K562 (cell line): ENCODE results near the gene THAP12. TPM values are rescaled to one million over a fixed set of nuclear protein-coding genes. Genes with fewer than 3 reads are reported as not detected.

Experiments
- ATAC-seq: fragments of 200-7000 bp; cut with Tn5 transposase; 3 replicates; pipeline ENCODE4 v1.9.1; 2020; ENCODE audit warnings: moderate library complexity
- BruUV-seq: library from RNA; stranded (reverse); fragments of 400-500 nt; replicated peaks from 2 replicates; lab custom pipeline; 2021; lab: Mats Ljungman, UMichigan
- CTCF ChIA-PET: fragments of 300-600 bp; formaldehyde crosslinking; extraction: SDS; loops from one replicate; lab custom pipeline; 2021; ENCODE audit warnings: low intra/inter-chr PET ratio; lab: Yijun Ruan, JAX
- POLR2A ChIA-PET: fragments of 300-600, 350-650 bp; sonication (Branson Sonifier 250); formaldehyde crosslinking; extraction: SDS; loops from one replicate; lab custom pipeline; 2021; ENCODE audit warnings: antibody characterized with exemption, inconsistent platforms; lab: Yijun Ruan, JAX
- DNase-seq, 4 experiments: peaks; one replicate each; pipeline versions ENCODE4 v3.0.0 to v3.0.0-alpha.2; 2011 to 2018; ENCODE audit warnings: low spot score in 3 of 4, mixed read lengths in 3 of 4; ENCODE audit errors: extremely low read depth in 1 of 4
- FAIRE-seq: peaks from 2 replicates; lab custom pipeline; 2011; peaks lifted over from hg19 to GRCh38; lab: Jason Lieb, UNC
- H2AFZ ChIP-seq: 2 replicates; pipeline ENCODE4 v1.6.0; 2011; ENCODE audit warnings: low read depth, low read length, control low read depth, inconsistent platforms
- H3K27ac ChIP-seq: fragments of 200-600 bp; 3 replicates; pipeline ENCODE4 v1.8.0; 2011; ENCODE audit warnings: low read depth, mild to moderate bottlenecking, control low read depth, inconsistent platforms, low read length, moderate library complexity, mixed read lengths; ENCODE audit errors: extremely low read depth
- H3K27me3 ChIP-seq, 2 experiments: fragments of 300-600 bp in 1 of 2; 2 replicates in 1 of 2; 3 replicates in 1 of 2; pipeline versions ENCODE4 v1.6.0 to v1.8.0; 2011; ENCODE audit warnings: inconsistent platforms in 2 of 2, low read length in 2 of 2, mild to moderate bottlenecking in 1 of 2, mixed read lengths in 1 of 2, moderate library complexity in 1 of 2; ENCODE audit not compliant: control insufficient read depth in 2 of 2, insufficient read depth in 2 of 2
- H3K36me3 ChIP-seq: fragments of 300-600 bp; 3 replicates; pipeline ENCODE4 v1.8.0; 2011; ENCODE audit warnings: mild to moderate bottlenecking, low read length, inconsistent platforms; ENCODE audit not compliant: control insufficient read depth, insufficient read depth
- H3K4me1 ChIP-seq, 2 experiments: fragments of 200-600 bp in 1 of 2; replicated peaks in 1 of 2; 2 replicates in 1 of 2; 3 replicates in 1 of 2; pipeline versions ENCODE4 v1.5.1 to v1.8.0; 2011; ENCODE audit warnings: inconsistent platforms in 2 of 2, low read length in 2 of 2, mild to moderate bottlenecking in 1 of 2, mixed read lengths in 1 of 2, moderate library complexity in 1 of 2; ENCODE audit not compliant: control insufficient read depth in 2 of 2, insufficient read depth in 2 of 2
- H3K4me2 ChIP-seq: 2 replicates; pipeline ENCODE4 v1.6.1; 2011; ENCODE audit warnings: low read length, control low read depth, inconsistent platforms, mixed read lengths; ENCODE audit not compliant: insufficient read depth
- H3K4me3 ChIP-seq: fragments of 200-600 bp; sonication (generic), shearing (Covaris generic); 2 replicates; pipeline ENCODE4 v1.5.1; 2016; ENCODE audit warnings: control low read depth, inconsistent platforms
- H3K79me2 ChIP-seq: fragments of 200-600 bp; 3 replicates; pipeline ENCODE4 v1.8.0; 2011; ENCODE audit warnings: low read length, inconsistent platforms; ENCODE audit not compliant: control insufficient read depth, insufficient read depth
- H3K9ac ChIP-seq, 2 experiments: 2 replicates each; pipeline versions ENCODE4 v1.6.0 to v1.6.1; 2011; ENCODE audit warnings: low read depth in 2 of 2, low read length in 2 of 2, control low read depth in 1 of 2, inconsistent platforms in 1 of 2, mild to moderate bottlenecking in 1 of 2, mixed read lengths in 1 of 2; ENCODE audit not compliant: insufficient read depth in 1 of 2
- H3K9me1 ChIP-seq: one replicate; pipeline ENCODE4 v1.6.0; 2011; ENCODE audit warnings: inconsistent platforms, mild to moderate bottlenecking, low read length, moderate library complexity; ENCODE audit not compliant: control insufficient read depth, insufficient read depth
- H3K9me3 ChIP-seq: replicated peaks from 2 replicates; pipeline ENCODE4 v1.5.1; 2011; ENCODE audit warnings: low read depth, low read length, inconsistent platforms; ENCODE audit not compliant: control insufficient read depth, insufficient read depth
- H4K20me1 ChIP-seq: replicated peaks from 2 replicates; pipeline ENCODE4 v1.6.1; 2011; ENCODE audit warnings: low read length, inconsistent platforms, mixed read lengths; ENCODE audit not compliant: control insufficient read depth, insufficient read depth
- COPS2 ChIP-seq: fragments of 450-650 bp; conservative IDR thresholded peaks from 2 replicates; pipeline ENCODE4 v1.6.1; 2016; ENCODE audit warnings: mild to moderate bottlenecking, moderate library complexity
- E2F6 ChIP-seq, 2 experiments: IDR thresholded peaks; 2 replicates each; pipeline ENCODE4 v1.6.1; 2011; ENCODE audit warnings: borderline replicate concordance in 1 of 2, control low read depth in 1 of 2, low read depth in 1 of 2, low read length in 1 of 2, mild to moderate bottlenecking in 1 of 2, mixed read lengths in 1 of 2, moderate library complexity in 1 of 2; ENCODE audit not compliant: insufficient read depth in 1 of 2, insufficient read length in 1 of 2, poor library complexity in 1 of 2, severe bottlenecking in 1 of 2; ENCODE audit errors: extremely low read depth in 1 of 2
- KAT2B ChIP-seq: IDR thresholded peaks from one replicate; pipeline ENCODE4 v1.6.1; 2012; ENCODE audit warnings: low read depth, mild to moderate bottlenecking, control low read depth, inconsistent platforms, low read length, moderate library complexity
- ZFP36 ChIP-seq: fragments of 150-350 bp; IDR thresholded peaks from 2 replicates; pipeline ENCODE4 v1.6.1; 2018; ENCODE audit warnings: low read length, low read depth; ENCODE audit not compliant: partially characterized antibody
- WGBS: fragments of 100-300 bp; shearing (Covaris generic); methylation state at CpG from one replicate; pipeline ENCODE4 v1.1.6; 2016; ENCODE audit warnings: low coverage, mixed read lengths; ENCODE audit not compliant: insufficient coverage; ENCODE audit errors: missing lambda C conversion rate; 5-methylcytosine and 5-hydroxymethylcytosine counted together
- in situ Hi-C: fragments of 300-500 bp; cut with MboI; formaldehyde crosslinking; loops from 4 replicates; pipeline ENCODE4 v1.15.0; 2018; ENCODE audit warnings: inconsistent platforms, mixed read lengths
- intact Hi-C: fragments of 100-400 bp; cut with micrococcal nuclease; formaldehyde crosslinking; loops from 2 replicates; pipeline ENCODE4 v1.14.2; 2022
- polyA plus RNA-seq, 8 experiments: library from polyadenylated mRNA; depleted of rRNA in 4 of 8; stranded (reverse) in 5 of 8; unstranded in 3 of 8; fragments of >200 nt; fragmentation: Nextera tagmentation in 2 of 8; fragmentation: Illumina TruSeq in 1 of 8; extraction: Ambion mirVana in 2 of 8; extraction: Trizol in 1 of 8; gene quantifications; 2 replicates each; pipeline versions ENCODE4 v1.2.1 to v1.2.3, GENCODE V29; 2011 to 2014; ENCODE audit warnings: inconsistent platforms in 1 of 8, missing spikeins in 1 of 8
- total RNA-seq, 7 experiments: library from RNA; depleted of rRNA in 6 of 7; stranded (reverse); fragments of >200 nt in 6 of 7; fragmentation: Illumina TruSeq in 2 of 7; extraction: Trizol in 2 of 7; gene quantifications; 2 replicates each; pipeline versions ENCODE4 v1.2.1 to v1.2.3, GENCODE V29; 2011 to 2021; ENCODE audit warnings: low replicate concordance in 1 of 7

Gene THAP12
- total and polyA plus RNA-seq, 9 of the 15 experiments (the other 6 are each of a cell fraction or from before 2014, with no cell fraction given), result 28.1 to 103 (median 57.8) TPM

DNA sequence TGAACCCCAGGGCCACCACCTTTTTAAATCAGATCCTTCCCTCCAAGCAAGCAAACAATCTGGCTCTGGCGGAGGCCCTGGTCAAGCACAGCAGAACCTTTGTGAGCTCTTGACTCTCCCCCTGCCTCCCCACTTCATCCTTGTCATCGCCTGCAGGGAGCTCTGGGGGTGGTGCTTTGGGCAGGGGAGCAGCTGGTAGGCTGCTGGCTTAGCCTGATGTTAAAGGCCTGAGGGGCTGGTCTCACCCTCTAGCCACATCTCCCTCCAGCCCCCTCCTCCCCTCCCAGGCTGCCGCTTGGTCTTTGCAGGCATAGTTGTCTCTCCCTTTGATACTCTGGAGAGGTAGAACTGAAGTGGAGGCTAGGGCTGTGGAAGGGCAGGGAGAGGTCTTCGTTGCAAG lies 50.9 kb downstream of the THAP12 start:
- H3K79me2 ChIP-seq, result no peaks in the 10 kb centered on the region
- H3K27me3 ChIP-seq, result peaks cover 0 to 21% of the 10 kb centered on the region in 2 experiments; a peak in 2 of 5 replicates
- intact Hi-C loops, result loop anchor here (10.0 kb wide), 1 partner anchor 345 kb away; the partner anchor contains the start of gene LRRC32
- H3K4me2 ChIP-seq, result no peak overlapping the region
- peaks cover 5% of the 10 kb centered on the region; the same call in 1 of the 2 replicates for H3K9me3 ChIP-seq
- no peaks in the 10 kb centered on the region for H3K9me1 ChIP-seq
- no peak overlapping the region for H3K27ac ChIP-seq
- no peak overlapping the region for H2AFZ ChIP-seq
- FAIRE-seq, result no peak
- ChIA-PET POLR2A (interaction anchor here (0.6 kb wide), 2 partner anchors 10 to 239 kb away, joined by 3 read pairs; no protein-coding TSS in a partner anchor), CTCF (no interaction called here)
- no peaks in the 10 kb centered on the region for H4K20me1 ChIP-seq
- H3K36me3 ChIP-seq, result no peaks in the 10 kb centered on the region
- peaks cover 6 to 8% of the 10 kb centered on the region in 2 experiments; a peak in 3 of 5 replicates for H3K4me1 ChIP-seq
- H3K9ac ChIP-seq, result no peak overlapping the region
- H3K4me3 ChIP-seq, result no peak overlapping the region
- no peak; the same call in 1 of the 3 replicates for ATAC-seq
- WGBS, result 11% methylated on average over 4 of the region's 4 CpGs
- in situ Hi-C loops, result no loop called here
- BruUV-seq, result no TSS peak
- TF ChIP-seq KAT2B (no peak), E2F6 (IDR thresholded peaks at IDR 0.05; ENCODE audit: borderline replicate concordance in 1 of 2, extremely low read depth in 1 of 2, insufficient read depth in 1 of 2, insufficient read length in 1 of 2, low read depth in 1 of 2, low read length in 1 of 2, poor library complexity in 1 of 2, severe bottlenecking in 1 of 2) (no peak), COPS2 (no peak), ZFP36 (no peak)
- no peak for DNase-seq
